Subcutaneous adipose tissue (tissue), 4 donors: ENCODE data around the gene CDK5RAP3. TPM values are rescaled to one million over a fixed set of nuclear protein-coding genes. Genes with fewer than 3 reads are reported as not detected.

Source experiments
- CTCF ChIP-seq: fragments of 450-650 bp; IDR thresholded peaks from one replicate; pipeline ENCODE4 v1.5.1; 2016; ENCODE audit warnings: low read depth, mild to moderate bottlenecking, control low read depth, antibody characterized with exemption, moderate library complexity
- total RNA-seq, 4 donors: library from RNA; depleted of rRNA; stranded (reverse); fragments of >200 nt; gene quantifications; one replicate each; pipeline ENCODE4 v1.1.0, GENCODE V29; 2016

Gene CDK5RAP3
- total RNA-seq, 4 donors from 2014 or later, result 77.8 to 148 (median 136) TPM

- no peak for TF ChIP-seq CTCF
Observed at GRCh38 chr17:47959825-47960655, 10.9 kb upstream of the CDK5RAP3 start.

- no peak for TF ChIP-seq CTCF
Observed at GRCh38 chr17:47961406-47961805, 9.5 kb upstream of the CDK5RAP3 start.

GRCh38 chr17:47962901-47963300 is 8.0 kb upstream of the CDK5RAP3 start:
- TF ChIP-seq CTCF, result no peak

- no peak for TF ChIP-seq CTCF
Observed at GRCh38 chr17:47964856-47965255, 6.1 kb upstream of the CDK5RAP3 start.

GRCh38 chr17:47966079-47966519 is 4.8 kb upstream of the CDK5RAP3 start:
- TF ChIP-seq CTCF, result no peak

- no peak for TF ChIP-seq CTCF
Observed at GRCh38 chr17:47967607-47968252, 3.2 kb upstream of the CDK5RAP3 start.

GRCh38 chr17:47968836-47969235 is 2.1 kb upstream of the CDK5RAP3 start:
- TF ChIP-seq CTCF, result no peak
